ENCODE data around the gene HDAC7. TPM values are rescaled to one million over a fixed set of nuclear protein-coding genes. Genes with fewer than 3 reads are reported as not detected.

HDAC7 gene
- total RNA-seq, 2 donors from 2014 or later: 39.5 to 67.7 TPM

DNA sequence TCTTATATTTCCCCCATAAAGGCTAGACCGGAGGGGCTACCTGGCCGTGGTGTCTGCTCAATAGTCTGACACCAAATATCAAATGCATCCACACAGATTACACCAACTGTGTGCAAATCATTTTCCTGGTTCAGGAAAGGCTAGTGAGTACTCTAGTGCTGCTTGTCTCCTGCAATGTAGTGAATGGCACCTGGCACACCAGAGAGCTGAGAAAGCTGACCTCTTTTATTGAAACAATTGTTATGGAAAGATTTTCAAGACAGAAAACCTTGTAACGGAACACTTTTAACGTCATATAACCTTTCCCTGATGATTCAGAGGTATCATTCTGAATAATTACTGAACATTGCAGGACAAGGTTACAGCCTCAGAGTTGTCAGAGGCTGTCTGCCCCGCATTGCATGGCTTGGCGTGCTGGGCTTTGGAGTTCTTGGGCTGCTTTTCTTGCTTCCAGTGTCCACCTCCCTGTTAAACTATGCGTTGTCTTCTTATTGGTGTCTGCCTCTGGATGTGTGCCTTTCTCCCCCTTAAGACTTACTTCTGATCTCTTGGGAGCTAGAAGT, 40.7 kb upstream of the HDAC7 start:
- 82% methylated on average over 7 of the region's 7 CpGs for WGBS
- H3K27me3 ChIP-seq (replicated peaks; ENCODE audit: insufficient read depth): no peaks in the 10 kb centered on the region
- H3K9me3 ChIP-seq: no peaks in the 10 kb centered on the region
- H3K4me3 ChIP-seq: no peak overlapping the region
- TF ChIP-seq, protein P1, sequence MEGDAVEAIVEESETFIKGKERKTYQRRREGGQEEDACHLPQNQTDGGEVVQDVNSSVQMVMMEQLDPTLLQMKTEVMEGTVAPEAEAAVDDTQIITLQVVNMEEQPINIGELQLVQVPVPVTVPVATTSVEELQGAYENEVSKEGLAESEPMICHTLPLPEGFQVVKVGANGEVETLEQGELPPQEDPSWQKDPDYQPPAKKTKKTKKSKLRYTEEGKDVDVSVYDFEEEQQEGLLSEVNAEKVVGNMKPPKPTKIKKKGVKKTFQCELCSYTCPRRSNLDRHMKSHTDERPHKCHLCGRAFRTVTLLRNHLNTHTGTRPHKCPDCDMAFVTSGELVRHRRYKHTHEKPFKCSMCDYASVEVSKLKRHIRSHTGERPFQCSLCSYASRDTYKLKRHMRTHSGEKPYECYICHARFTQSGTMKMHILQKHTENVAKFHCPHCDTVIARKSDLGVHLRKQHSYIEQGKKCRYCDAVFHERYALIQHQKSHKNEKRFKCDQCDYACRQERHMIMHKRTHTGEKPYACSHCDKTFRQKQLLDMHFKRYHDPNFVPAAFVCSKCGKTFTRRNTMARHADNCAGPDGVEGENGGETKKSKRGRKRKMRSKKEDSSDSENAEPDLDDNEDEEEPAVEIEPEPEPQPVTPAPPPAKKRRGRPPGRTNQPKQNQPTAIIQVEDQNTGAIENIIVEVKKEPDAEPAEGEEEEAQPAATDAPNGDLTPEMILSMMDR (IDR thresholded peaks at IDR 0.05): no peak
- no peak for TF ChIP-seq POLR2AphosphoS5 (IDR thresholded peaks at IDR 0.05)
- no peak for TF ChIP-seq POLR2A (IDR thresholded peaks at IDR 0.05)
- no peaks in the 10 kb centered on the region for H3K36me3 ChIP-seq
- no peak overlapping the region for H3K27ac ChIP-seq
- no peaks in the 10 kb centered on the region for H3K4me1 ChIP-seq (replicated peaks)
- intact Hi-C loops (cut with DNase I): no loop called here
- DNase-seq (ENCODE audit: low spot score): no peak

DNA sequence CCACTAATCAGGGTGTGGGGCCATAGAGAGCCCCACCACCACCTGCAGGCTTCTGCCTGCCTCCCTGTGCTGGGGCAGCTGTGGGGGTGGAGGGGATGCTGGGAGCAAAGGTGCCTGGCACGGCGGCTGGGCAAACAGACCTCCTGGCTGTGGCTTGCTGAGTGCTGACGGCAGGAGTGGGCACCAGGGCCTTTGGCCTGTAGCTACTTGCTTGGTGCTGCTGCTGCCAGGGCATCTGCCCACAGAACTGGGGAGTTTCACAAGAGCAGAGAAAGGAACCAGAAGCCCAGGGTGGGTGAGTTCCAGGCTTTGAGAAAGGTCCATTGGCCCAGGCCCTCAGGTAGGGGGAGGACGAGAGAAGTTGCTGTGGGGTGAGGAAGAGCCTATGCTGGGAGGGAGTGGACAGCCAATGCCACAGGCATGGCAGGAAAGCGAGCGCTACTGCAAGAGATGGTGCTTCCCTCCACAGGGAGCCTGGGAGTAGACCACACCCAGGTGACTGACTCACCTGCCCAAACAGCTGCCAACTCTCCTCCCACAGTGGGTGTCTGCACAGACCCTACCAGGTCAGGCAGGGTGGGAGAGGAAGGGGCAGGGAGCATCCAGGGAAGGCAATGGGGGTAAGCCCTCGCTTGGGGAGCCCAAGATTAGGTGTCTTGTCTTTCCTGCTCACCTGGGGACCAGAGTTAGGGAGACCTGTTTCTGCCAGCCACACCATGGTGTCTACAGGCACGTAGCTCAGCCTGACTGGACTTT, 39.0 kb upstream of the HDAC7 start:
- DNase-seq (ENCODE audit: low spot score): no peak
- Histone ChIP-seq H3K9me3 (no peaks in the 10 kb centered on the region), H3K27ac (no peak overlapping the region), H3K36me3 (no peaks in the 10 kb centered on the region), H3K27me3 (replicated peaks; ENCODE audit: insufficient read depth) (no peaks in the 10 kb centered on the region), H3K4me1 (replicated peaks) (no peaks in the 10 kb centered on the region), H3K4me3 (no peak overlapping the region)
- intact Hi-C loops (cut with DNase I): no loop called here
- 72% methylated on average over 8 of the region's 8 CpGs for WGBS
- TF ChIP-seq POLR2AphosphoS5 (IDR thresholded peaks at IDR 0.05): no peak
- TF ChIP-seq, protein P1 (IDR thresholded peaks at IDR 0.05): no peak
- no peak for TF ChIP-seq POLR2A (IDR thresholded peaks at IDR 0.05)

DNA sequence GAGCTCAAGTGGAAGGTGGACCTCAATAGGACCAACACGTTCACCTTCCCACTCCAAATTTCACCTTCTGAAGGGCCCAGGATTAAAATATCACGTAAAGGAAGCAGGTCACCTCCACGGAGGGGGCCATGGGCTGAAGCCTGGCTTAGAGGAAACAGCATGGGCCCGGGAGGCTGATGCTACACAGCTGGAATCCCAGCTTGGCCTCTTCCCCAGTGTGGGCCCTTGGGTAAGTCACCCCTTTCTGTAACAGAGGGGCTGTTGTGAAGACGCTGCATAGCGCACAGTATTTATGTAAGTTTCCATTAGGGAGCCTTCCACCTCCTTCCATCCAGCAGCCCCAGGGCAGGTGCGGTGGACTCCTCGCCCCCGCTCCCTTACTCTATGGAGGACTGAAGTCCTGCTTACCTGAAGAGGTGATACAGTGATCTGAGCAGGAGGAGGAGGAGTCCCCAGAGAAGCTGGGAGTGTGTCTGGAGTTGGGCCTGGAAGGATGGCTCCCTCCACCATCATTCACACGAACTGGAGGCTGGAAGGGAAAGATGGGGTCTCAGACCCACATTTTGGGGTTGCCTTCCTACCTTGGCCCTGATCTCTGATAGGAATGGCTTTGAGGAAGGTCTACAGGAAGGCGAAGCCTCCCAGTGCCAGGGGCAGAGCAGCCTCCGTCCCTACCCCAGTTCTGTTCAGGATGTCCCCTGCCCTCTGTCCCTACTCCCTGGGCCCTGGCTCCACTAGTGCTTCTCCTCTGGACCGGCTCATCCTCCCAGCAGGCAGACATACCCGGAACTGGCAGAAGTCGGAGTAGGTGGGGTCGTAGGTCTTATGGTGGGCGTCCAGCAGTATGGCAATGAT, 37.2 kb upstream of the HDAC7 start:
- no peaks in the 10 kb centered on the region for H3K9me3 ChIP-seq
- H3K36me3 ChIP-seq: no peaks in the 10 kb centered on the region
- WGBS: 92% methylated on average over 17 of the region's 17 CpGs
- no peaks in the 10 kb centered on the region for H3K4me1 ChIP-seq (replicated peaks)
- no peak overlapping the region for H3K4me3 ChIP-seq
- no peak for DNase-seq (ENCODE audit: low spot score)
- TF ChIP-seq, protein P1 (IDR thresholded peaks at IDR 0.05): no peak
- TF ChIP-seq POLR2A (IDR thresholded peaks at IDR 0.05) (no peak), POLR2AphosphoS5 (IDR thresholded peaks at IDR 0.05) (no peak)
- intact Hi-C loops (cut with DNase I): no loop called here
- no peak overlapping the region for H3K27ac ChIP-seq
- H3K27me3 ChIP-seq (replicated peaks; ENCODE audit: insufficient read depth): no peaks in the 10 kb centered on the region

DNA sequence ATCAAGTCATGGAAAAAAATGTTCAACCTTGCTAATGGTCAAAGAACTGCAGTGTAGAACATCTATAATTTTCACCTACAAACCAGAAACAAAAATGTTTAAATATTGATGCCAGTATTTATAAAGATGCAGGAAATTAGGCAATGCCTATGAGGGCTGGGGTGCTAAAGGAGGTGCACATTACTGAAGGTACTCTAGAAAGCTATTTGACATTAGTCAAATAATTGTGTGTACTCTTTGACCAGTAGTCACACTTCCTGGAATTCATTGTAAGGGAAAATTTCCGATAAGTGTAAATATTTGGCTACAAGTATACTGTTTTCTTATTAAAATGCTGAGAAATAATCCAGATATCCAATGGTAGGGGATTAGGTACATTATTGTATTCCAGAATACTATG, 36.4 kb upstream of the HDAC7 start:
- Histone ChIP-seq H3K9me3 (no peaks in the 10 kb centered on the region), H3K36me3 (no peaks in the 10 kb centered on the region), H3K4me1 (replicated peaks) (no peaks in the 10 kb centered on the region), H3K27me3 (replicated peaks; ENCODE audit: insufficient read depth) (no peaks in the 10 kb centered on the region), H3K27ac (no peak overlapping the region), H3K4me3 (no peak overlapping the region)
- no peak for DNase-seq (ENCODE audit: low spot score)
- no peak for TF ChIP-seq POLR2AphosphoS5 (IDR thresholded peaks at IDR 0.05)
- TF ChIP-seq POLR2A (IDR thresholded peaks at IDR 0.05): no peak
- TF ChIP-seq, protein P1 (IDR thresholded peaks at IDR 0.05): no peak
- intact Hi-C loops (cut with DNase I): no loop called here
- WGBS: 80% methylated on average over 1 of the region's 1 CpG

All from prostate gland (tissue), 2 donors.